HepG2 (cell line): ENCODE measurements around the gene POLR3GL. TPM values are rescaled to one million over a fixed set of nuclear protein-coding genes. Genes with fewer than 3 reads are reported as not detected.

ENCODE experiments used
- CAMTA2 ChIP-seq: sonication (generic); formaldehyde crosslinking; IDR thresholded peaks from 2 replicates; pipeline ENCODE4 v1.4.0; 2020; ENCODE audit warnings: mild to moderate bottlenecking, missing genetic modification reagents, borderline replicate concordance
- FOXA3 ChIP-seq: IDR thresholded peaks from 2 replicates; pipeline ENCODE4 v1.6.1; 2016; ENCODE audit warnings: missing genetic modification reagents, missing compliant biosample characterization
- GZF1 ChIP-seq: sonication (generic); formaldehyde crosslinking; IDR thresholded peaks from 2 replicates; pipeline ENCODE4 v1.5.1; 2020; ENCODE audit warnings: mild to moderate bottlenecking, missing genetic modification reagents
- HNF4A ChIP-seq: sonication (generic); formaldehyde crosslinking; IDR thresholded peaks from 2 replicates; pipeline ENCODE4 v1.4.0; 2020; ENCODE audit warnings: missing genetic modification reagents
- JUNB ChIP-seq: sonication (generic); formaldehyde crosslinking; IDR thresholded peaks from 2 replicates; pipeline ENCODE4 v1.8.0; 2022; ENCODE audit warnings: missing genetic modification reagents, mild to moderate bottlenecking, borderline replicate concordance
- MATR3 ChIP-seq: sonication (generic); formaldehyde crosslinking; IDR thresholded peaks from 2 replicates; pipeline ENCODE4 v1.4.0; 2020; ENCODE audit warnings: missing genetic modification reagents
- NR2F6 ChIP-seq, 2 experiments: IDR thresholded peaks; 2 replicates each; pipeline ENCODE4 v1.6.1; 2016; ENCODE audit warnings: antibody characterized with exemption in 1 of 2, mild to moderate bottlenecking in 1 of 2
- RAD51 ChIP-seq: fragments of 450-650 bp; IDR thresholded peaks from 2 replicates; pipeline ENCODE4 v1.6.1; 2016; ENCODE audit warnings: borderline replicate concordance
- ZBTB14 ChIP-seq: sonication (generic); formaldehyde crosslinking; IDR thresholded peaks from 2 replicates; pipeline ENCODE4 v1.4.0; 2020; ENCODE audit warnings: missing genetic modification reagents
- ZFY ChIP-seq: sonication (generic); formaldehyde crosslinking; IDR thresholded peaks from 2 replicates; pipeline ENCODE4 v1.4.0; 2020; ENCODE audit warnings: missing genetic modification reagents
- ZNF12 ChIP-seq: sonication (generic); formaldehyde crosslinking; IDR thresholded peaks from 2 replicates; pipeline ENCODE4 v1.5.0; 2020; ENCODE audit warnings: missing genetic modification reagents
- ZNF136 ChIP-seq: sonication (generic); formaldehyde crosslinking; IDR thresholded peaks from 2 replicates; pipeline ENCODE4 v1.8.1; 2022; ENCODE audit warnings: low read depth, mild to moderate bottlenecking, moderate library complexity, missing genetic modification reagents
- ZNF275 ChIP-seq: sonication (generic); formaldehyde crosslinking; IDR thresholded peaks from 2 replicates; pipeline ENCODE4 v1.8.0; 2022; ENCODE audit warnings: missing genetic modification reagents, mild to moderate bottlenecking, inconsistent platforms, borderline replicate concordance
- ZNF605 ChIP-seq: sonication (generic); formaldehyde crosslinking; IDR thresholded peaks from 2 replicates; pipeline ENCODE4 v1.8.0; 2022; ENCODE audit warnings: mild to moderate bottlenecking, missing genetic modification reagents
- ZNF724P ChIP-seq: sonication (generic); formaldehyde crosslinking; IDR thresholded peaks from 2 replicates; pipeline ENCODE4 v1.8.0; 2022; ENCODE audit warnings: missing genetic modification reagents, borderline replicate concordance
- ZNF749 ChIP-seq: sonication (generic); formaldehyde crosslinking; IDR thresholded peaks from 2 replicates; pipeline ENCODE4 v1.8.0; 2022; ENCODE audit warnings: mild to moderate bottlenecking, missing genetic modification reagents, moderate library complexity, borderline replicate concordance
- ZNF766 ChIP-seq: sonication (generic); formaldehyde crosslinking; IDR thresholded peaks from 2 replicates; pipeline ENCODE4 v1.5.0; 2020; ENCODE audit warnings: missing genetic modification reagents, borderline replicate concordance
- ZSCAN30 ChIP-seq: sonication (generic); formaldehyde crosslinking; IDR thresholded peaks from 2 replicates; pipeline ENCODE4 v1.5.0; 2020; ENCODE audit warnings: mild to moderate bottlenecking, missing genetic modification reagents
- polyA plus RNA-seq, 8 experiments: library from polyadenylated mRNA; depleted of rRNA in 3 of 8; stranded (reverse) in 7 of 8; unstranded in 1 of 8; fragments of >200 nt; fragmentation: Illumina TruSeq in 4 of 8; extraction: Trizol in 4 of 8; gene quantifications; 2 replicates each; pipeline versions ENCODE4 v1.2.1 to v1.2.3, GENCODE V29; 2011 to 2016; ENCODE audit warnings: low read depth in 4 of 8, missing spikeins in 1 of 8, mixed read lengths in 1 of 8; ENCODE audit not compliant: insufficient read depth in 1 of 8
- total RNA-seq, 5 experiments: library from RNA; depleted of rRNA; stranded (reverse); fragments of >200 nt; fragmentation: Illumina TruSeq; extraction: Trizol; gene quantifications; 2 replicates each; pipeline ENCODE4 v1.2.3, GENCODE V29; 2016; ENCODE audit warnings: low read depth in 1 of 5
- TF ChIP-seq, protein P1 (sequence below): fragments of 450-650 bp; IDR thresholded peaks from 2 replicates; pipeline ENCODE4 v1.6.1; 2017; ENCODE audit warnings: mild to moderate bottlenecking
- TF ChIP-seq, protein P2 (sequence below): sonication (generic); formaldehyde crosslinking; IDR thresholded peaks from 2 replicates; pipeline ENCODE4 v1.4.0; 2020; ENCODE audit warnings: missing genetic modification reagents, low read depth, mild to moderate bottlenecking, borderline replicate concordance
- TF ChIP-seq, protein P3 (sequence below): sonication (generic); formaldehyde crosslinking; IDR thresholded peaks from 2 replicates; pipeline ENCODE4 v1.5.1; 2020; ENCODE audit warnings: missing genetic modification reagents, mild to moderate bottlenecking, borderline replicate concordance
- TF ChIP-seq, protein P4 (sequence below): sonication (generic); formaldehyde crosslinking; IDR thresholded peaks from 2 replicates; pipeline ENCODE4 v1.8.0; 2022; ENCODE audit warnings: missing genetic modification reagents, mild to moderate bottlenecking, borderline replicate concordance

Gene POLR3GL
- total and polyA plus RNA-seq, 2 of the 13 experiments (the other 11 are each of a cell fraction or from before 2014, with no cell fraction given): 11.5 to 12.4 TPM

- peak; percentile 64 for TF ChIP-seq ZFY
- peak; percentile 95 for TF ChIP-seq ZNF749
- TF ChIP-seq GZF1 (CRISPR knock-in tag): 0 out of 2 replicates have a peak, but pooled peaks have one; percentile 42
- TF ChIP-seq ZNF605 (CRISPR knock-in tag): peak; percentile 89; the same call in 1 of the 2 replicates
- TF ChIP-seq, protein P1, sequence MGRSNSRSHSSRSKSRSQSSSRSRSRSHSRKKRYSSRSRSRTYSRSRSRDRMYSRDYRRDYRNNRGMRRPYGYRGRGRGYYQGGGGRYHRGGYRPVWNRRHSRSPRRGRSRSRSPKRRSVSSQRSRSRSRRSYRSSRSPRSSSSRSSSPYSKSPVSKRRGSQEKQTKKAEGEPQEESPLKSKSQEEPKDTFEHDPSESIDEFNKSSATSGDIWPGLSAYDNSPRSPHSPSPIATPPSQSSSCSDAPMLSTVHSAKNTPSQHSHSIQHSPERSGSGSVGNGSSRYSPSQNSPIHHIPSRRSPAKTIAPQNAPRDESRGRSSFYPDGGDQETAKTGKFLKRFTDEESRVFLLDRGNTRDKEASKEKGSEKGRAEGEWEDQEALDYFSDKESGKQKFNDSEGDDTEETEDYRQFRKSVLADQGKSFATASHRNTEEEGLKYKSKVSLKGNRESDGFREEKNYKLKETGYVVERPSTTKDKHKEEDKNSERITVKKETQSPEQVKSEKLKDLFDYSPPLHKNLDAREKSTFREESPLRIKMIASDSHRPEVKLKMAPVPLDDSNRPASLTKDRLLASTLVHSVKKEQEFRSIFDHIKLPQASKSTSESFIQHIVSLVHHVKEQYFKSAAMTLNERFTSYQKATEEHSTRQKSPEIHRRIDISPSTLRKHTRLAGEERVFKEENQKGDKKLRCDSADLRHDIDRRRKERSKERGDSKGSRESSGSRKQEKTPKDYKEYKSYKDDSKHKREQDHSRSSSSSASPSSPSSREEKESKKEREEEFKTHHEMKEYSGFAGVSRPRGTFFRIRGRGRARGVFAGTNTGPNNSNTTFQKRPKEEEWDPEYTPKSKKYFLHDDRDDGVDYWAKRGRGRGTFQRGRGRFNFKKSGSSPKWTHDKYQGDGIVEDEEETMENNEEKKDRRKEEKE: no peak
- TF ChIP-seq FOXA3 (CRISPR knock-in tag): peak; percentile 96
- peak; percentile 77 for TF ChIP-seq HNF4A (CRISPR knock-in tag)
- TF ChIP-seq ZBTB14 (CRISPR knock-in tag): no peak
- TF ChIP-seq NR2F6 (IDR thresholded peaks at IDR 0.05): peak; percentile 59
- TF ChIP-seq NR2F6 (CRISPR knock-in tag; IDR thresholded peaks at IDR 0.05): peak; percentile 69
- TF ChIP-seq ZNF275: peak; percentile 59; the same call in 1 of the 2 replicates
- peak; percentile 70; the same call in 1 of the 2 replicates for TF ChIP-seq ZNF724P
- no peak for TF ChIP-seq RAD51
- TF ChIP-seq JUNB (CRISPR knock-in tag): no peak
- no peak for TF ChIP-seq MATR3 (CRISPR knock-in tag)
- 0 out of 2 replicates have a peak, but pooled peaks have one; percentile 9 for TF ChIP-seq ZNF12 (CRISPR knock-in tag)
- TF ChIP-seq, protein P2, sequence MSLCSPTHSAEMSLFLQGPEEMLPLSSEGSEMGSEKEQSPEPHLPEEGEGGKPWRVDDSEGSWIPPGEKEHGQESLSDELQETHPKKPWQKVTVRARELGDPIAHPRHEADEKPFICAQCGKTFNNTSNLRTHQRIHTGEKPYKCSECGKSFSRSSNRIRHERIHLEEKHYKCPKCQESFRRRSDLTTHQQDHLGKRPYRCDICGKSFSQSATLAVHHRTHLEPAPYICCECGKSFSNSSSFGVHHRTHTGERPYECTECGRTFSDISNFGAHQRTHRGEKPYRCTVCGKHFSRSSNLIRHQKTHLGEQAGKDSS: 0 out of 2 replicates have a peak, but pooled peaks have one; percentile 27
- no peak; the same call in 1 of the 2 replicates for TF ChIP-seq ZNF136 (CRISPR knock-in tag)
- TF ChIP-seq, protein P3, sequence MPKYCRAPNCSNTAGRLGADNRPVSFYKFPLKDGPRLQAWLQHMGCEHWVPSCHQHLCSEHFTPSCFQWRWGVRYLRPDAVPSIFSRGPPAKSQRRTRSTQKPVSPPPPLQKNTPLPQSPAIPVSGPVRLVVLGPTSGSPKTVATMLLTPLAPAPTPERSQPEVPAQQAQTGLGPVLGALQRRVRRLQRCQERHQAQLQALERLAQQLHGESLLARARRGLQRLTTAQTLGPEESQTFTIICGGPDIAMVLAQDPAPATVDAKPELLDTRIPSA (CRISPR knock-in tag): no peak
- TF ChIP-seq CAMTA2 (CRISPR knock-in tag): no peak
- peak; percentile 30; the same call in 1 of the 2 replicates for TF ChIP-seq ZNF766 (CRISPR knock-in tag)
- 0 out of 2 replicates have a peak, but pooled peaks have one; percentile 42 for TF ChIP-seq ZSCAN30 (CRISPR knock-in tag)
- TF ChIP-seq, protein P4, sequence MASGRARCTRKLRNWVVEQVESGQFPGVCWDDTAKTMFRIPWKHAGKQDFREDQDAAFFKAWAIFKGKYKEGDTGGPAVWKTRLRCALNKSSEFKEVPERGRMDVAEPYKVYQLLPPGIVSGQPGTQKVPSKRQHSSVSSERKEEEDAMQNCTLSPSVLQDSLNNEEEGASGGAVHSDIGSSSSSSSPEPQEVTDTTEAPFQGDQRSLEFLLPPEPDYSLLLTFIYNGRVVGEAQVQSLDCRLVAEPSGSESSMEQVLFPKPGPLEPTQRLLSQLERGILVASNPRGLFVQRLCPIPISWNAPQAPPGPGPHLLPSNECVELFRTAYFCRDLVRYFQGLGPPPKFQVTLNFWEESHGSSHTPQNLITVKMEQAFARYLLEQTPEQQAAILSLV (CRISPR knock-in tag): no peak; the same call in 1 of the 2 replicates
Observed at GRCh38 chr1:145996433-145997015, 32.0 kb downstream of the POLR3GL start, which contains the start of gene TXNIP (continued).
